Measurements from ENCODE around the gene XXYLT1.

XXYLT1 gene

DNA sequence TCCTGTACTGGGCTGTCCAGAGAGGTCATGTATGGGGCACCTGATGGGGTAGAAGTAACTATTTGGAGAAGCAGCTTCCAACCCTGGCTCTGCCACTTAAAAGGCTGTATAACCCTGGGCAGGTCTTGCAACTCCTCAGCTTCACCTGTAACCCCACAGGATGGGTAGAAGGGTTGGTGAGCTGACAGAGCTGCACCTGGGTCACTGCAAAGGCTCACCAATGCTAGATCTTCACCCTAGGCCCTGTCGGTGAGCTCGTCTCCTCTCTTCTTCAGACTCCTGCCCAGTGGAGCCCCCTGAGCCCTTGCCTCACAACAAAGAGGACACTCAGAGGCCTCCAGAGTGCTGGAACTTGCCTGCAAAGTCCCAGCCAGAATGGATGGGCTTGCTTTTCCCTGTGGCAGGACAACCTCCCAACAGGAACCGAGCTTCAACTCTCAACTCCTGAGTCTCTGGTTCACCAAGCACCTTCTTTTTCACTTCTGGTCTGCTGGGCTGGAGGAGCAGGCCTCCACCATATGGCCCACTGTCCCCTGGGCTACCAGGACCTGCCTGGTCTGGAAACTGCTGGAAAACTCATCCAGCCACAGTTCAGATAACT, 45.9 kb downstream of the XXYLT1 start:
- Histone ChIP-seq H3K27ac (ENCODE audit: extremely low read depth, low read depth, low read length) (no peak overlapping the region), H3K36me3 (ENCODE audit: control insufficient read depth in 2 of 2, insufficient read depth in 1 of 2, low read length in 2 of 2) (peaks cover 0 to 19% of the 10 kb centered on the region in 2 experiments; a peak in 1 of 3 replicates), H3K4me3 (ENCODE audit: low read depth, low read length) (no peak overlapping the region), H3K9me3 (ENCODE audit: control insufficient read depth, insufficient read depth, low read depth, low read length) (no peaks in the 10 kb centered on the region), H3K4me1 (ENCODE audit: control insufficient read depth, insufficient read depth, low read length) (no peaks in the 10 kb centered on the region)
- TF ChIP-seq OVOL3 (tag by site-specific recombination; IDR thresholded peaks at IDR 0.05), result no peak
- ChIA-PET CTCF (no interaction called here), POLR2A (interaction anchor here (0.8 kb wide), 1 partner anchor 217 kb away, joined by 4 read pairs; no protein-coding TSS in a partner anchor)

DNA sequence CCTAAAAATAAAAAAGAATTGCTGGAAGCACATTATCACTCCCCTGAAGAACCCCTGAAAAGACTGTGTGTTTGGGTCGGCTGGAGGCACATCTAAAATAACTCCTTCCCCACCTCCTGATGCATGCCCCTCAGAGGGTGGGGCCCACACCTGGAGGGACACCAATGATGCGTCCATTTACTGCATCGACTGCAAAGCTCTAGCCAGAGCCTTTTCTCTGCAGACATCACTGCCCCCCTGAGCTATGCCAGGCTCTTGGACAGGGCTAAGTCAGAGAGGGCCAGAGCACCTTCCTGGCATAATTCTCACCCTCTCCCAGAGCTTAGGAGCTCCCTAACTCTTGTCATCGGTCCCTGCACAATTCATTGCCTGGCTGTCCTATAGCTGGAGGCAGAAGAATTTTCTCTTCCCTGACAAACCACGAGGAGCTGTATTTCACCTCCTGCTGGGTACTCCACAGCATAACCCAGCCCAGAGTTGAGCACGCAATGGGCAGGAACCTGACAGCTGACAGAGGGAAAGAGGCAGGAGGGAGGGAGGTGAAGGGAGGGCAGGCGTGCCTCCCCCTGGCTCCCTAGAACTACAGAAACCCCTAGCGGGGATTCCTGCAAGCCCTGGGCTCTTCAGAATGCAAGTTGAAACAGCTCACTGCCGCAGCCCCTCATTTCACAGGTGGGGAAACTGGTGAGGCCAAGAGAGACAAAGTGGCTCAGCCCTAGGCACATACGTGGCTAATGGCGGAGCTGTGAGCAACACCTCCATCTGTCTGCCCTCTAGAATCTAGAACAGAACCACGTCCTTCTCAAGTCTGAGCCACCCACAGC, 46.6 kb downstream of the XXYLT1 start:
- Histone ChIP-seq H3K4me3 (ENCODE audit: low read depth, low read length) (no peak overlapping the region), H3K4me1 (ENCODE audit: control insufficient read depth, insufficient read depth, low read length) (no peaks in the 10 kb centered on the region), H3K36me3 (ENCODE audit: control insufficient read depth in 2 of 2, insufficient read depth in 1 of 2, low read length in 2 of 2) (peaks cover 0 to 19% of the 10 kb centered on the region in 2 experiments; a peak in 1 of 3 replicates), H3K9me3 (ENCODE audit: control insufficient read depth, insufficient read depth, low read depth, low read length) (no peaks in the 10 kb centered on the region), H3K27ac (ENCODE audit: extremely low read depth, low read depth, low read length) (no peak overlapping the region)
- peak; percentile 88 for TF ChIP-seq ZFP69B (tag by site-specific recombination; IDR thresholded peaks at IDR 0.05)
- TF ChIP-seq ZNF302 (tag by site-specific recombination; IDR thresholded peaks at IDR 0.05; ENCODE audit: low read depth), result no peak
- TF ChIP-seq ZBTB48 (tag by site-specific recombination; IDR thresholded peaks at IDR 0.05), result peak; percentile 33; the same call in 1 of the 2 replicates
- TF ChIP-seq ZNF692 (tag by site-specific recombination; IDR thresholded peaks at IDR 0.05), result peak; percentile 57
- peak; percentile 73 for TF ChIP-seq ZIC2 (tag by site-specific recombination; IDR thresholded peaks at IDR 0.05)
- CTCF ChIA-PET, result no interaction called here
- POLR2A ChIA-PET, result interaction anchor here (0.8 kb wide), 1 partner anchor 218 kb away, joined by 4 read pairs; no protein-coding TSS in a partner anchor

GRCh38 chr3:195221876-195222617, 48.9 kb downstream of the XXYLT1 start:
- POLR2A ChIA-PET, result no interaction called here
- Histone ChIP-seq H3K9me3 (ENCODE audit: control insufficient read depth, insufficient read depth, low read depth, low read length) (no peaks in the 10 kb centered on the region), H3K36me3 (ENCODE audit: control insufficient read depth in 2 of 2, insufficient read depth in 1 of 2, low read length in 2 of 2) (peaks cover 0 to 19% of the 10 kb centered on the region in 2 experiments; a peak in 1 of 3 replicates), H3K4me1 (ENCODE audit: control insufficient read depth, insufficient read depth, low read length) (no peaks in the 10 kb centered on the region), H3K27ac (ENCODE audit: extremely low read depth, low read depth, low read length) (no peak overlapping the region), H3K4me3 (ENCODE audit: low read depth, low read length) (no peak overlapping the region)
- CTCF ChIA-PET, result interaction anchor here (0.9 to 1.1 kb wide), 2 partner anchors 60 to 539 kb away, joined by 3 read pairs; no protein-coding TSS in a partner anchor
- TF ChIP-seq ZNF449 (tag by site-specific recombination; IDR thresholded peaks at IDR 0.05) (peak; percentile 70), TCF7L2 (IDR thresholded peaks at IDR 0.05; ENCODE audit: borderline replicate concordance, low read depth, low read length) (no peak)

DNA sequence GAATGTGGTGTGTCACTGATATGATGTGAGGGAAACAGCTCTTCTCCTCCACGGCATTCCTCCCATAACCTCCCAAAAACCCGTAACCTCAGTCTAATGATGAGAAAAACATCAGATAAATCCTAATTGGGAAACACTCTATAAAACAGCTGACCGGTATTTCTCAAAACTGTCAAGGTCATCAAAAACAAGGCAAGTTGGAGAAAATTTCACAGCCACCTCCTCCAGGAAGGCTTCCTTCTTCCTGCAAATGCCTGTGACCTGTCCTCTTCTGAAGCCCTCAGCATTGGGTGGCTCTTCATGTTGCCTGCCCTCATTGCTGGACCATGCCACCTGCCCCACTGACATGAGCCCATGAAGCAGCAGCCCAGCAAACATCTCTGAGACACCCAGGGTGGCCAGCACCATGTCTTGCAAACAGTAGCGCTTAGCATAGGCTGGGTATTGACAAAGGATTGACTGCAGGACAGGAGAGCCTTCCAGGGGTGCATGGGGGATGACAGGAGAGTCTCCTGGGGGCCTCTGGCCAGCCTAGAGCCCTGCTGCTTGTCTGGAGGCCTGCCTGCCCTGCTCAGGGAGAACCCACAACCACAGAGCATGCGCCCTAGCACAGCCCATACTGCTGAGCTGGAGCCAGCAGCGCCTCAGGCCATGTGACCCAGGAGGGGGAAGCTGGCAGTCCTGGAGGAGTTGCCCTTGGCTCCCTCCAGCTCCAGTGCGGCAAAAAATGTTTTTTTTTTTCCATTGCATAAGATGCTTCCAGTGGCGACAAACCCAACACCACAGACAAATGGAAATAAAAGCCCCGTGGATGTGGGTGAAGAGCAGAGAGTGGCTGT, 49.7 kb downstream of the XXYLT1 start:
- no peaks in the 10 kb centered on the region for H3K9me3 ChIP-seq (ENCODE audit: control insufficient read depth, insufficient read depth, low read depth, low read length)
- CTCF ChIA-PET, result interaction anchor here (1.1 kb wide), 1 partner anchor 538 kb away, joined by 3 read pairs; no protein-coding TSS in a partner anchor
- no peak overlapping the region for H3K27ac ChIP-seq (ENCODE audit: extremely low read depth, low read depth, low read length)
- no peaks in the 10 kb centered on the region for H3K4me1 ChIP-seq (ENCODE audit: control insufficient read depth, insufficient read depth, low read length)
- peaks cover 0 to 12% of the 10 kb centered on the region in 2 experiments; a peak in 1 of 3 replicates for H3K36me3 ChIP-seq (ENCODE audit: control insufficient read depth in 2 of 2, insufficient read depth in 1 of 2, low read length in 2 of 2)
- no peak overlapping the region for H3K4me3 ChIP-seq (ENCODE audit: low read depth, low read length)
- POLR2A ChIA-PET, result no interaction called here
- peak; percentile 38; the same call in 1 of the 2 replicates for TF ChIP-seq ZIC2 (tag by site-specific recombination; IDR thresholded peaks at IDR 0.05)
- TF ChIP-seq CTCF (tag by site-specific recombination; IDR thresholded peaks at IDR 0.05), result no peak

Measured in HEK293 (cell line).